A549 (cell line): ENCODE results near the gene YPEL4. TPM values are rescaled to one million over a fixed set of nuclear protein-coding genes. Genes with fewer than 3 reads are reported as not detected.

Experiments used
- ATAC-seq, 2 experiments: fragments of 200-7000 bp in 1 of 2; fragments of >200 bp in 1 of 2; cut with Nextera tagmentation in 1 of 2; cut with Tn5 transposase in 1 of 2; 3 replicates each; pipeline versions ENCODE4 v1.8.0 to v1.9.1; 2018 to 2020; ENCODE audit warnings: mild to moderate bottlenecking in 1 of 2, moderate library complexity in 1 of 2
- CTCF ChIA-PET: fragments of 300-600 bp; sonication (Branson Sonifier 250); formaldehyde crosslinking; extraction: SDS; loops from one replicate; lab custom pipeline; 2021; ENCODE audit warnings: antibody characterized with exemption, inconsistent platforms; lab: Yijun Ruan, JAX
- POLR2A ChIA-PET: fragments of 350-600 bp; formaldehyde crosslinking; extraction: SDS; loops from one replicate; lab custom pipeline; 2021; ENCODE audit warnings: antibody characterized with exemption, inconsistent platforms; lab: Yijun Ruan, JAX
- DNase-seq, 2 experiments: peaks; one replicate each; pipeline versions ENCODE4 v3.0.0 to v3.0.0-alpha.2; 2011 to 2016; ENCODE audit warnings: low read depth in 1 of 2, low spot score in 1 of 2
- FAIRE-seq: peaks from 2 replicates; lab custom pipeline; 2011; peaks lifted over from hg19 to GRCh38; lab: Jason Lieb, UNC
- H3K27ac ChIP-seq, 2 experiments: fragments of >200 bp; sonication (Bioruptor Twin); formaldehyde crosslinking; 3 replicates each; pipeline ENCODE4 v1.5.1; 2016 to 2017
- H3K4me1 ChIP-seq: fragments of >200 bp; sonication (Bioruptor Twin); formaldehyde crosslinking; 3 replicates; pipeline ENCODE4 v1.6.1; 2016
- H3K4me2 ChIP-seq: fragments of >200 bp; sonication (Bioruptor Twin); formaldehyde crosslinking; 3 replicates; pipeline ENCODE4 v1.6.1; 2016
- H3K4me3 ChIP-seq: fragments of >200 bp; sonication (Bioruptor Twin); formaldehyde crosslinking; 3 replicates; pipeline ENCODE4 v1.5.1; 2016
- H3K9me3 ChIP-seq: fragments of >200 bp; sonication (Bioruptor Twin); formaldehyde crosslinking; 3 replicates; pipeline ENCODE4 v1.6.1; 2016
- ATOH8 ChIP-seq: fragments of 250-450 bp; sonication (Bioruptor Pico); IDR thresholded peaks from 2 replicates; pipeline ENCODE4 v1.5.0; 2020; ENCODE audit warnings: low read depth, mild to moderate bottlenecking, moderate library complexity
- CBX2 ChIP-seq: fragments of 200-600 bp; sonication (generic); IDR thresholded peaks from 2 replicates; pipeline ENCODE4 v1.6.1; 2016; ENCODE audit warnings: low read depth, mild to moderate bottlenecking, borderline replicate concordance
- CBX8 ChIP-seq: fragments of 200-600 bp; sonication (generic); IDR thresholded peaks from 2 replicates; pipeline ENCODE4 v1.6.1; 2016
- CTCF ChIP-seq: fragments of >200 bp; sonication (Bioruptor Twin); formaldehyde crosslinking; IDR thresholded peaks from 3 replicates; pipeline ENCODE4 v1.5.1; 2016
- EHMT2 ChIP-seq: fragments of 200-600 bp; sonication (generic); IDR thresholded peaks from 2 replicates; pipeline ENCODE4 v1.6.1; 2016; ENCODE audit warnings: antibody characterized with exemption, low read depth, mild to moderate bottlenecking, moderate library complexity
- HDAC2 ChIP-seq: fragments of 200-600 bp; sonication (generic); IDR thresholded peaks from 2 replicates; pipeline ENCODE4 v1.6.1; 2016
- HEYL ChIP-seq: fragments of 250-450 bp; sonication (Bioruptor Pico); IDR thresholded peaks from 2 replicates; pipeline ENCODE4 v1.8.0; 2021; ENCODE audit warnings: mild to moderate bottlenecking, moderate library complexity
- HMGXB4 ChIP-seq: fragments of 250-450 bp; sonication (Bioruptor Pico); IDR thresholded peaks from 2 replicates; pipeline ENCODE4 v1.5.0; 2021; ENCODE audit warnings: mild to moderate bottlenecking, moderate library complexity, borderline replicate concordance
- HOXA7 ChIP-seq: fragments of 250-450 bp; sonication (Bioruptor Pico); IDR thresholded peaks from 2 replicates; pipeline ENCODE4 v1.5.0; 2020; ENCODE audit warnings: mild to moderate bottlenecking, moderate library complexity
- HOXB13 ChIP-seq: fragments of 250-450 bp; sonication (Bioruptor Pico); IDR thresholded peaks from 2 replicates; pipeline ENCODE4 v1.5.0; 2020; ENCODE audit warnings: low read depth, mild to moderate bottlenecking, moderate library complexity
- HOXB5 ChIP-seq: fragments of 250-450 bp; sonication (Bioruptor Pico); IDR thresholded peaks from 2 replicates; pipeline ENCODE4 v1.5.0; 2020; ENCODE audit warnings: mild to moderate bottlenecking, moderate library complexity
- JUN ChIP-seq, 2 experiments: fragments of >200 bp; sonication (Bioruptor Twin); formaldehyde crosslinking; IDR thresholded peaks; 2 replicates in 1 of 2; 3 replicates in 1 of 2; pipeline ENCODE4 v1.6.1; 2016 to 2017
- JUNB ChIP-seq: fragments of >200 bp; sonication (Bioruptor Twin); formaldehyde crosslinking; IDR thresholded peaks from 2 replicates; pipeline ENCODE4 v1.6.1; 2016
- KDM5A ChIP-seq: fragments of 200-600 bp; sonication (generic); IDR thresholded peaks from 2 replicates; pipeline ENCODE4 v1.6.1; 2016; ENCODE audit warnings: antibody characterized with exemption, mild to moderate bottlenecking
- MAFK ChIP-seq: fragments of 450-650 bp; IDR thresholded peaks from 2 replicates; pipeline ENCODE4 v1.6.1; 2014; ENCODE audit not compliant: partially characterized antibody
- MYC ChIP-seq: IDR thresholded peaks from 2 replicates; pipeline ENCODE4 v1.6.1; 2012; ENCODE audit warnings: mild to moderate bottlenecking, inconsistent platforms, low read length, improper control_type of control experiment, borderline replicate concordance
- NPAS2 ChIP-seq: fragments of 250-450 bp; sonication (Bioruptor Pico); IDR thresholded peaks from 2 replicates; pipeline ENCODE4 v1.8.0; 2022; ENCODE audit warnings: mild to moderate bottlenecking, moderate library complexity, borderline replicate concordance
- PBX3 ChIP-seq: IDR thresholded peaks from 2 replicates; pipeline ENCODE4 v1.6.1; 2012
- POLR2A ChIP-seq: IDR thresholded peaks from 2 replicates; pipeline ENCODE4 v1.6.1; 2012; ENCODE audit warnings: mild to moderate bottlenecking, low read length
- RAD21 ChIP-seq, 2 experiments: fragments of >200 bp in 1 of 2; sonication (Bioruptor Twin) in 1 of 2; formaldehyde crosslinking in 1 of 2; IDR thresholded peaks in 1 of 2; conservative IDR thresholded peaks in 1 of 2; 2 replicates in 1 of 2; 3 replicates in 1 of 2; pipeline ENCODE4 v1.6.1; 2012 to 2018; ENCODE audit warnings: inconsistent platforms in 1 of 2
- RCOR1 ChIP-seq: fragments of 150-350 bp; IDR thresholded peaks from 2 replicates; pipeline ENCODE4 v1.6.1; 2014; ENCODE audit warnings: antibody characterized with exemption, low read length, low read depth
- TFCP2L1 ChIP-seq: fragments of 250-450 bp; sonication (Bioruptor Pico); IDR thresholded peaks from 2 replicates; pipeline ENCODE4 v1.5.0; 2021; ENCODE audit warnings: mild to moderate bottlenecking
- TP53 ChIP-seq: fragments of 250-450 bp; sonication (Bioruptor Pico); IDR thresholded peaks from 2 replicates; pipeline ENCODE4 v1.5.0; 2021; ENCODE audit warnings: mild to moderate bottlenecking, moderate library complexity
- USF2 ChIP-seq: fragments of 450-650 bp; IDR thresholded peaks from 2 replicates; pipeline ENCODE4 v1.6.1; 2014; ENCODE audit warnings: antibody characterized with exemption
- ZFP36 ChIP-seq: fragments of 450-650 bp; IDR thresholded peaks from 2 replicates; pipeline ENCODE4 v1.6.1; 2014; ENCODE audit warnings: borderline replicate concordance; ENCODE audit not compliant: partially characterized antibody
- ZNF302 ChIP-seq: fragments of 250-450 bp; sonication (Bioruptor Pico); IDR thresholded peaks from 2 replicates; pipeline ENCODE4 v1.9.0; 2021; ENCODE audit warnings: inconsistent platforms, mild to moderate bottlenecking, moderate library complexity
- WGBS: methylation state at CpG from one replicate; pipeline ENCODE4 v1.1.6; 2017; ENCODE audit errors: missing lambda C conversion rate; 5-methylcytosine and 5-hydroxymethylcytosine counted together
- polyA plus RNA-seq, 4 experiments: library from polyadenylated mRNA; depleted of rRNA in 3 of 4; stranded (reverse); fragments of >200 nt; fragmentation: RNase III in 1 of 4; extraction: RNeasy Plus Mini Kit Qiagen cat#74134 plus additional on column Dnase treatment in 1 of 4; gene quantifications; 2 replicates in 3 of 4; 3 replicates in 1 of 4; pipeline ENCODE4 v1.2.3, GENCODE V29; 2011 to 2017

YPEL4 gene
- polyA plus RNA-seq, 2 of the 4 experiments (the other 2 are of a cell fraction): 0.04 to 0.06 TPM

- H3K9me3 ChIP-seq: peaks cover 10% of the 10 kb centered on the region; the same call in 2 of the 3 replicates
- no peak for ATAC-seq
- ChIA-PET CTCF (interaction anchor here (0.6 to 0.8 kb wide), 2 partner anchors 11 to 20 kb away, joined by 3 to 4 read pairs; no protein-coding TSS in a partner anchor), POLR2A (no interaction called here)
- DNase-seq: no peak
- H3K4me2 ChIP-seq: no peak overlapping the region
- H3K4me3 ChIP-seq: no peak overlapping the region
- no peak for FAIRE-seq
- 50% methylated on average over 2 of the region's 2 CpGs for WGBS
- H3K4me1 ChIP-seq: no peaks in the 10 kb centered on the region
- H3K27ac ChIP-seq: no peak overlapping the region
- no peak for TF ChIP-seq ZNF302
- no peak for TF ChIP-seq HOXA7
- TF ChIP-seq CTCF: no peak
- no peak for TF ChIP-seq EHMT2
- no peak for TF ChIP-seq RCOR1
- TF ChIP-seq NPAS2 (CRISPR knock-in tag): no peak
- TF ChIP-seq JUNB: no peak
- no peak for TF ChIP-seq CBX8
- no peak for TF ChIP-seq PBX3
- no peak for TF ChIP-seq ZFP36
- no peak for TF ChIP-seq HDAC2
- no peak for TF ChIP-seq HOXB13 (CRISPR knock-in tag)
- TF ChIP-seq HEYL (CRISPR knock-in tag): no peak
Measured at GRCh38 chr11:57624864-57625263, 24.8 kb downstream of the YPEL4 start.

GRCh38 chr11:57622263-57622662 lies 27.4 kb downstream of the YPEL4 start:
- WGBS: 30% methylated on average over 3 of the region's 3 CpGs
- peaks cover 34% of the 10 kb centered on the region for H3K9me3 ChIP-seq
- ATAC-seq (no peak), DNase-seq (no peak), FAIRE-seq (no peak)
- H3K27ac ChIP-seq: no peak overlapping the region
- TF ChIP-seq KDM5A (no peak), HMGXB4 (no peak), ATOH8 (CRISPR knock-in tag) (no peak)
- H3K4me1 ChIP-seq: no peaks in the 10 kb centered on the region
- ChIA-PET POLR2A (no interaction called here), CTCF (interaction anchor here (0.6 to 1.4 kb wide), 3 partner anchors 19 to 338 kb away, joined by 3 to 6 read pairs (median 4); partner anchors contain the start of gene UBE2L6)
- no peak overlapping the region for H3K4me2 ChIP-seq
- no peak overlapping the region for H3K4me3 ChIP-seq

- ATAC-seq (no peak), FAIRE-seq (no peak)
Measured at GRCh38 chr11:57620467-57620866, 29.2 kb downstream of the YPEL4 start.

More at GRCh38 chr11:57620467-57620866, 29.2 kb downstream of the YPEL4 start:
- Histone ChIP-seq H3K4me3 (no peak overlapping the region), H3K4me1 (no peaks in the 10 kb centered on the region), H3K9me3 (peaks cover 34% of the 10 kb centered on the region), H3K27ac (no peak overlapping the region), H3K4me2 (no peak overlapping the region)
- ChIA-PET POLR2A (no interaction called here), CTCF (interaction anchor here (1.7 kb wide), 1 partner anchor 23 kb away, joined by 7 read pairs; no protein-coding TSS in a partner anchor)
- no peak for DNase-seq
- no peak for TF ChIP-seq ZFP36
- no peak for TF ChIP-seq HOXB5 (CRISPR knock-in tag)
- TF ChIP-seq RAD21 (conservative IDR thresholded peaks at IDR 0.05 in 1 of 2, IDR thresholded peaks at IDR 0.05 in 1 of 2): no peak
- no peak for TF ChIP-seq CBX2
- no peak for TF ChIP-seq MAFK
- no peak for TF ChIP-seq NPAS2 (CRISPR knock-in tag)
- TF ChIP-seq USF2: no peak
- TF ChIP-seq TFCP2L1 (CRISPR knock-in tag): no peak
- TF ChIP-seq ATOH8 (CRISPR knock-in tag): no peak
- no peak for TF ChIP-seq TP53 (CRISPR knock-in tag)
- TF ChIP-seq RCOR1: no peak
- TF ChIP-seq POLR2A: no peak
- TF ChIP-seq CBX8: no peak
- no peak for TF ChIP-seq HDAC2
- TF ChIP-seq JUN (IDR thresholded peaks at IDR 0.05): no peak
- no peak for TF ChIP-seq MYC
